CD14-positive monocyte (primary cell): ENCODE data around the gene SPTLC1. TPM values are rescaled to one million over a fixed set of nuclear protein-coding genes. Genes with fewer than 3 reads are reported as not detected.

ENCODE experiments used
- DNase-seq, 3 donors: peaks; one replicate each; pipeline ENCODE4 v3.0.0-alpha.2; 2011 to 2022
- H2AFZ ChIP-seq: 2 replicates; pipeline ENCODE4 v1.6.0; 2012; ENCODE audit warnings: mild to moderate bottlenecking, low read depth, low read length, inconsistent platforms; ENCODE audit not compliant: insufficient read depth, poor library complexity, severe bottlenecking
- H3K27ac ChIP-seq, 2 donors: 1 replicate in 1 of 2; 2 replicates in 1 of 2; pipeline ENCODE4 v1.5.1; 2012 to 2013; ENCODE audit warnings: low read length in 2 of 2, control low read depth in 1 of 2, inconsistent platforms in 1 of 2, low read depth in 1 of 2, mild to moderate bottlenecking in 1 of 2
- H3K27me3 ChIP-seq, 2 donors: one replicate each; pipeline versions ENCODE4 v1.6.0 to v1.6.1; 2011 to 2013; ENCODE audit warnings: low read length in 2 of 2; ENCODE audit not compliant: control insufficient read depth in 2 of 2, insufficient read depth in 2 of 2
- H3K36me3 ChIP-seq, 2 donors: replicated peaks in 1 of 2; 1 replicate in 1 of 2; 2 replicates in 1 of 2; pipeline versions ENCODE4 v1.5.1 to v1.6.1; 2012 to 2013; ENCODE audit warnings: low read length in 2 of 2, control low read depth in 1 of 2, inconsistent platforms in 1 of 2, mild to moderate bottlenecking in 1 of 2; ENCODE audit not compliant: insufficient read depth in 2 of 2, control insufficient read depth in 1 of 2
- H3K4me1 ChIP-seq, 2 donors: 1 replicate in 1 of 2; 2 replicates in 1 of 2; pipeline versions ENCODE4 v1.5.1 to v1.6.1; 2012 to 2013; ENCODE audit warnings: low read length in 2 of 2, control low read depth in 1 of 2, inconsistent platforms in 1 of 2, mild to moderate bottlenecking in 1 of 2, moderate library complexity in 1 of 2; ENCODE audit not compliant: insufficient read depth in 2 of 2, control insufficient read depth in 1 of 2
- H3K4me2 ChIP-seq: replicated peaks from 2 replicates; pipeline ENCODE3; 2012; ENCODE audit warnings: low read length, moderate library complexity, mild to moderate bottlenecking; ENCODE audit not compliant: poor library complexity, severe bottlenecking; ENCODE audit errors: extremely low read depth
- H3K4me3 ChIP-seq, 3 experiments: fragments of 200-600 bp in 1 of 3; sonication (generic) in 1 of 3; replicated peaks in 1 of 3; 1 replicate in 2 of 3; 2 replicates in 1 of 3; pipeline ENCODE4 v1.5.1; 2011 to 2013; ENCODE audit warnings: low read length in 3 of 3, mild to moderate bottlenecking in 3 of 3, control low read depth in 2 of 3, low read depth in 2 of 3, inconsistent platforms in 1 of 3, moderate library complexity in 1 of 3
- H3K79me2 ChIP-seq: 2 replicates; pipeline ENCODE4 v1.6.0; 2012; ENCODE audit warnings: mild to moderate bottlenecking, control low read depth, inconsistent platforms, low read length, moderate library complexity; ENCODE audit not compliant: insufficient read depth
- H3K9ac ChIP-seq: 2 replicates; pipeline ENCODE4 v1.6.0; 2017; ENCODE audit warnings: low read length, mild to moderate bottlenecking; ENCODE audit not compliant: insufficient read depth, poor library complexity, severe bottlenecking
- H3K9me3 ChIP-seq, 2 donors: replicated peaks in 1 of 2; 1 replicate in 1 of 2; 2 replicates in 1 of 2; pipeline versions ENCODE4 v1.5.1 to v1.6.1; 2012 to 2013; ENCODE audit warnings: low read length in 2 of 2, control low read depth in 1 of 2; ENCODE audit not compliant: control insufficient read depth in 1 of 2, insufficient read depth in 1 of 2
- H4K20me1 ChIP-seq: 2 replicates; pipeline ENCODE4 v1.6.0; 2012; ENCODE audit warnings: mild to moderate bottlenecking, low read length, control low read depth, moderate library complexity; ENCODE audit not compliant: insufficient read depth
- H3K27ac Mint-ChIP-seq, 7 donors: one replicate each; pipeline ENCODE4 v1.8.0; 2020; ENCODE audit warnings: mild to moderate bottlenecking in 7 of 7, mixed read lengths in 7 of 7, moderate library complexity in 6 of 7, inconsistent platforms in 2 of 7
- H3K27me3 Mint-ChIP-seq, 3 donors: one replicate each; pipeline ENCODE4 v1.8.0; 2021 to 2022; ENCODE audit warnings: low read depth in 3 of 3, mild to moderate bottlenecking in 3 of 3, mixed read lengths in 3 of 3, moderate library complexity in 3 of 3, inconsistent platforms in 1 of 3
- H3K36me3 Mint-ChIP-seq, 2 donors: one replicate each; pipeline ENCODE4 v1.8.0; 2020; ENCODE audit warnings: mixed read lengths in 2 of 2, inconsistent platforms in 1 of 2, mild to moderate bottlenecking in 1 of 2
- H3K4me1 Mint-ChIP-seq: one replicate; pipeline ENCODE4 v1.8.0; 2020; ENCODE audit warnings: mild to moderate bottlenecking, mixed read lengths
- H3K4me3 Mint-ChIP-seq, 2 donors: one replicate each; pipeline ENCODE4 v1.8.0; 2020; ENCODE audit warnings: mild to moderate bottlenecking in 2 of 2, mixed read lengths in 2 of 2, moderate library complexity in 1 of 2
- H3K9me3 Mint-ChIP-seq, 7 donors: one replicate each; pipeline ENCODE4 v1.8.0; 2020 to 2022; ENCODE audit warnings: mixed read lengths in 7 of 7, mild to moderate bottlenecking in 6 of 7, moderate library complexity in 6 of 7, inconsistent platforms in 2 of 7
- CTCF ChIP-seq: fragments of 200-600 bp; IDR thresholded peaks from one replicate; pipeline ENCODE4 v1.8.0; 2022; ENCODE audit warnings: antibody characterized with exemption, mild to moderate bottlenecking
- WGBS: methylation state at CpG from one replicate; pipeline ENCODE4 v1.1.5; 2013; ENCODE audit warnings: missing lambda C conversion rate; ENCODE audit not compliant: insufficient coverage; 5-methylcytosine and 5-hydroxymethylcytosine counted together
- intact Hi-C, 2 donors: fragments of 100-400 bp; cut with micrococcal nuclease; formaldehyde crosslinking; loops; one replicate each; pipeline versions ENCODE4 v1.15.0 to v1.15.1; 2023
- polyA plus RNA-seq, 3 donors: library from polyadenylated mRNA; depleted of rRNA in 1 of 3; unstranded in 2 of 3; stranded (reverse) in 1 of 3; fragments of 300-500 nt in 2 of 3; fragments of >200 nt in 1 of 3; fragmentation: Illumina TruSeq in 2 of 3; gene quantifications; 1 replicate in 2 of 3; 2 replicates in 1 of 3; pipeline ENCODE4 v1.2.3, GENCODE V29; 2012 to 2021

SPTLC1 gene
- polyA plus RNA-seq, 3 donors, result 37.4 to 92.4 (median 80.0) TPM

GRCh38 chr9:92064711-92065110, 50.5 kb downstream of the SPTLC1 start:
- no peak overlapping the region for H3K27ac ChIP-seq
- H3K27me3 ChIP-seq, result no peaks in the 10 kb centered on the region
- peaks cover 0 to 22% of the 10 kb centered on the region in 2 donors for H3K9me3 ChIP-seq
- no peak overlapping the region for H3K4me3 ChIP-seq
- H3K4me1 Mint-ChIP-seq, result no peaks in the 10 kb centered on the region
- peaks cover 9 to 26% (median 22%) of the 10 kb centered on the region in 7 donors for H3K9me3 Mint-ChIP-seq
- no peak overlapping the region for H3K4me2 ChIP-seq
- peaks cover 80 to 96% of the 10 kb centered on the region in 2 donors for H3K36me3 Mint-ChIP-seq
- no peak overlapping the region for H3K27ac Mint-ChIP-seq
- no peak for DNase-seq
- no peaks in the 10 kb centered on the region for H3K79me2 ChIP-seq
- no peak overlapping the region for H2AFZ ChIP-seq
- H3K36me3 ChIP-seq, result peaks cover 81 to 99% of the 10 kb centered on the region in 2 donors
- H4K20me1 ChIP-seq, result peaks cover 3% of the 10 kb centered on the region
- intact Hi-C loops, result no loop called here
- H3K4me1 ChIP-seq, result no peaks in the 10 kb centered on the region
- H3K4me3 Mint-ChIP-seq, result no peak overlapping the region
- WGBS, result no CpG with 5 or more reads among the region's 3 CpGs
- no peak for TF ChIP-seq CTCF
- H3K9ac ChIP-seq, result no peak overlapping the region
- H3K27me3 Mint-ChIP-seq, result no peaks in the 10 kb centered on the region

GRCh38 chr9:92061184-92061583, 54.0 kb downstream of the SPTLC1 start:
- Mint-ChIP-seq H3K36me3 (peaks cover 75 to 95% of the 10 kb centered on the region in 2 donors), H3K27ac (no peak overlapping the region), H3K9me3 (peaks cover 9 to 26% (median 22%) of the 10 kb centered on the region in 7 donors), H3K4me1 (no peaks in the 10 kb centered on the region), H3K27me3 (no peaks in the 10 kb centered on the region), H3K4me3 (no peak overlapping the region)
- H4K20me1 ChIP-seq, result peaks cover 5% of the 10 kb centered on the region
- intact Hi-C loops, result no loop called here
- no peak for TF ChIP-seq CTCF
- H3K4me3 ChIP-seq, result no peak overlapping the region
- no peak overlapping the region for H3K27ac ChIP-seq
- H3K79me2 ChIP-seq, result no peaks in the 10 kb centered on the region
- no peaks in the 10 kb centered on the region for H3K27me3 ChIP-seq
- no peak overlapping the region for H3K4me2 ChIP-seq
- no peak for DNase-seq
- no peak overlapping the region for H2AFZ ChIP-seq
- H3K4me1 ChIP-seq, result no peaks in the 10 kb centered on the region
- H3K36me3 ChIP-seq, result peaks cover 86 to 100% of the 10 kb centered on the region in 2 donors
- H3K9ac ChIP-seq, result no peak overlapping the region
- no CpG with 5 or more reads among the region's 2 CpGs for WGBS
- peaks cover 0 to 22% of the 10 kb centered on the region in 2 donors for H3K9me3 ChIP-seq
